ENCODE measurements around the gene ASAP3. TPM values are rescaled to one million over a fixed set of nuclear protein-coding genes. Genes with fewer than 3 reads are reported as not detected.

Gene ASAP3
- total and polyA plus RNA-seq, 9 of the 15 experiments (the other 6 are each of a cell fraction or from before 2014, with no cell fraction given) = 1.7 to 31.2 (median 17.4) TPM

DNA sequence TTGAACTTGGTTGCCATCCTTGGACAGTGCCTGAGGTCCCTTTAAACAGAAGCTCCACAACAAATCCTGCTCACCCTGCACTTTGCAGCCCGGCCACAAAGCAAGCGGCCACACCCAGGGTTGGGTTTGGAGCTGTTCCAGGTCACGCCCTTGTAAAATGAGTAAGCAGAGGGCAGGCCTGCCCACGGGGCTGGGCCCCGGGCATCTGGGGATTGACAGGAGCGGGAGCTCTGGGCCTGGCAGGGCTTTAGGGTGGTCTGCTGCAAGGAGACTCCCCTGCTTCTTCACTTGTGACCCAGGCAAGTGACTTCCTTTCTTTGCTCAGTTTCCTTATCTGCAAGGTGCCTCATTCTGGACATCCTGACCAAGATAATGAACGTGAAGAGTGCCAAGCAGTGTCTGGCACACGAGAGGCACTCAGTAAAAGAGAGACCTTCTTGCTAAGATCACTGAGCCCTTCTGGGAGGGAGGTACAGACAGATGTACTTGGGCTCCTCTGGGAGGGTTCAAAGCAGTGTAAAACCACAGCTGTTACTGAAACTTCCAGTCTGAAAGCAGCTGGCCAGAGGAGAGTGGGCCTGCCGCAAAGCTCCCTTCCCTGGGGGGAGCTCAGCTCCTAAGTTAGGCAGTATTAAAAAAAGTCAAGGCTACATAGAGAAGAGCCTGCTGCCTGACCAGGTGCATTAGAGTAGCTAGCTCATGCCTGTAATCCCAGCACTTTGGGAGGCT, 44.4 kb upstream of the ASAP3 start (continued):
- TF ChIP-seq, protein P1, sequence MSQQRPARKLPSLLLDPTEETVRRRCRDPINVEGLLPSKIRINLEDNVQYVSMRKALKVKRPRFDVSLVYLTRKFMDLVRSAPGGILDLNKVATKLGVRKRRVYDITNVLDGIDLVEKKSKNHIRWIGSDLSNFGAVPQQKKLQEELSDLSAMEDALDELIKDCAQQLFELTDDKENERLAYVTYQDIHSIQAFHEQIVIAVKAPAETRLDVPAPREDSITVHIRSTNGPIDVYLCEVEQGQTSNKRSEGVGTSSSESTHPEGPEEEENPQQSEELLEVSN (IDR thresholded peaks at IDR 0.05; ENCODE audit: borderline replicate concordance in 1 of 2, extremely low read depth in 1 of 2, insufficient read depth in 1 of 2, insufficient read length in 1 of 2, low read depth in 1 of 2, low read length in 1 of 2, poor library complexity in 1 of 2, severe bottlenecking in 1 of 2) = peak in 1 of 2 experiments; percentile 14
- peak; percentile 92 for TF ChIP-seq MYNN (IDR thresholded peaks at IDR 0.05)
- no peak for TF ChIP-seq MYNN (CRISPR knock-in tag; IDR thresholded peaks at IDR 0.05)
- TF ChIP-seq HDAC6 (IDR thresholded peaks at IDR 0.05; ENCODE audit: low read depth, low read length) = no peak
- TF ChIP-seq RCOR1 (IDR thresholded peaks at IDR 0.05; ENCODE audit: borderline replicate concordance in 1 of 2, low read depth in 2 of 2, low read length in 2 of 2) = peak; percentile 25 to 72; a peak in 3 of 4 replicates
- 0 out of 2 replicates have a peak, but pooled peaks have one; percentile 27 for TF ChIP-seq HDGF (IDR thresholded peaks at IDR 0.05)
- TF ChIP-seq, protein P2, sequence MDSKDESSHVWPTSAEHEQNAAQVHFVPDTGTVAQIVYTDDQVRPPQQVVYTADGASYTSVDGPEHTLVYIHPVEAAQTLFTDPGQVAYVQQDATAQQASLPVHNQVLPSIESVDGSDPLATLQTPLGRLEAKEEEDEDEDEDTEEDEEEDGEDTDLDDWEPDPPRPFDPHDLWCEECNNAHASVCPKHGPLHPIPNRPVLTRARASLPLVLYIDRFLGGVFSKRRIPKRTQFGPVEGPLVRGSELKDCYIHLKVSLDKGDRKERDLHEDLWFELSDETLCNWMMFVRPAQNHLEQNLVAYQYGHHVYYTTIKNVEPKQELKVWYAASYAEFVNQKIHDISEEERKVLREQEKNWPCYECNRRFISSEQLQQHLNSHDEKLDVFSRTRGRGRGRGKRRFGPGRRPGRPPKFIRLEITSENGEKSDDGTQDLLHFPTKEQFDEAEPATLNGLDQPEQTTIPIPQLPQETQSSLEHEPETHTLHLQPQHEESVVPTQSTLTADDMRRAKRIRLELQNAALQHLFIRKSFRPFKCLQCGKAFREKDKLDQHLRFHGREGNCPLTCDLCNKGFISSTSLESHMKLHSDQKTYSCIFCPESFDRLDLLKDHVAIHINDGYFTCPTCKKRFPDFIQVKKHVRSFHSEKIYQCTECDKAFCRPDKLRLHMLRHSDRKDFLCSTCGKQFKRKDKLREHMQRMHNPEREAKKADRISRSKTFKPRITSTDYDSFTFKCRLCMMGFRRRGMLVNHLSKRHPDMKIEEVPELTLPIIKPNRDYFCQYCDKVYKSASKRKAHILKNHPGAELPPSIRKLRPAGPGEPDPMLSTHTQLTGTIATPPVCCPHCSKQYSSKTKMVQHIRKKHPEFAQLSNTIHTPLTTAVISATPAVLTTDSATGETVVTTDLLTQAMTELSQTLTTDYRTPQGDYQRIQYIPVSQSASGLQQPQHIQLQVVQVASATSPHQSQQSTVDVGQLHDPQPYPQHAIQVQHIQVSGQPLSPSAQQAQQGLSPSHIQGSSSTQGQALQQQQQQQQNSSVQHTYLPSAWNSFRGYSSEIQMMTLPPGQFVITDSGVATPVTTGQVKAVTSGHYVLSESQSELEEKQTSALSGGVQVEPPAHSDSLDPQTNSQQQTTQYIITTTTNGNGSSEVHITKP (IDR thresholded peaks at IDR 0.05; ENCODE audit: partially characterized antibody) = peak; percentile 61
- no peak for TF ChIP-seq NR2F6 (CRISPR knock-in tag; IDR thresholded peaks at IDR 0.05)
- TF ChIP-seq ZFX (CRISPR knock-in tag; IDR thresholded peaks at IDR 0.05) = no peak
- no peak for TF ChIP-seq ZNF696 (CRISPR knock-in tag; conservative IDR thresholded peaks at IDR 0.05)
- peak; percentile 22 for TF ChIP-seq WHSC1 (IDR thresholded peaks at IDR 0.05; ENCODE audit: low read length)
- TF ChIP-seq, protein P3, sequence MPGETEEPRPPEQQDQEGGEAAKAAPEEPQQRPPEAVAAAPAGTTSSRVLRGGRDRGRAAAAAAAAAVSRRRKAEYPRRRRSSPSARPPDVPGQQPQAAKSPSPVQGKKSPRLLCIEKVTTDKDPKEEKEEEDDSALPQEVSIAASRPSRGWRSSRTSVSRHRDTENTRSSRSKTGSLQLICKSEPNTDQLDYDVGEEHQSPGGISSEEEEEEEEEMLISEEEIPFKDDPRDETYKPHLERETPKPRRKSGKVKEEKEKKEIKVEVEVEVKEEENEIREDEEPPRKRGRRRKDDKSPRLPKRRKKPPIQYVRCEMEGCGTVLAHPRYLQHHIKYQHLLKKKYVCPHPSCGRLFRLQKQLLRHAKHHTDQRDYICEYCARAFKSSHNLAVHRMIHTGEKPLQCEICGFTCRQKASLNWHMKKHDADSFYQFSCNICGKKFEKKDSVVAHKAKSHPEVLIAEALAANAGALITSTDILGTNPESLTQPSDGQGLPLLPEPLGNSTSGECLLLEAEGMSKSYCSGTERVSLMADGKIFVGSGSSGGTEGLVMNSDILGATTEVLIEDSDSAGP (CRISPR knock-in tag; IDR thresholded peaks at IDR 0.05) = peak; percentile 85
- 0 out of 2 replicates have a peak, but pooled peaks have one; percentile 9 for TF ChIP-seq RAD51 (IDR thresholded peaks at IDR 0.05; ENCODE audit: borderline replicate concordance, low read depth)
- peak; percentile 87 for TF ChIP-seq C11orf30 (IDR thresholded peaks at IDR 0.05; ENCODE audit: low read depth)
- TF ChIP-seq, protein P4, sequence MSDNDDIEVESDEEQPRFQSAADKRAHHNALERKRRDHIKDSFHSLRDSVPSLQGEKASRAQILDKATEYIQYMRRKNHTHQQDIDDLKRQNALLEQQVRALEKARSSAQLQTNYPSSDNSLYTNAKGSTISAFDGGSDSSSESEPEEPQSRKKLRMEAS (CRISPR knock-in tag; IDR thresholded peaks at IDR 0.05) = 0 out of 2 replicates have a peak, but pooled peaks have one; percentile 5
- no peak for TF ChIP-seq CREB3L1 (IDR thresholded peaks at IDR 0.05; ENCODE audit: borderline replicate concordance, low read depth)
- peak; percentile 73 for TF ChIP-seq FOSL1 (tag; conservative IDR thresholded peaks at IDR 0.05)
